GM21529 (cell line): ENCODE data around the gene OR2C3.
"Not testable (repeated sequence)": the region's sequence is repeated elsewhere in the genome, so short reads cannot be mapped to it uniquely, and the experiment has no call there.

Experiments
- ATAC-seq: cut with Tn5 transposase; IDR thresholded peaks from one replicate; pipeline ENCODE4 v1.9.1; 2021; ENCODE audit not compliant: unreplicated experiment

Gene OR2C3

DNA sequence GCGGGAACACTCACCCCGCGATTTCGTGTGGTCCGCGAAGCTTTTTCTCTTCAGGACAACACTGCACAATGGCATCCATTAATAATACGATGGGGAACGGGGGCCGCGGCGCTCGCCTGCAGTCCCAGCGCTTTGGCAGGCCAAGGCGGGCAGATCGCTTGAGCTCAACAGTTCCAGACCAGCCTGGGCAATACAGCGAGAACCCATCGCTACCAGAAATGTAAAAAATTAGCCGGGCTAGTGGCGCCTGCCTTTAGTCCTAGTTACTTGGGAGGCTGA lies 17.7 kb downstream of the OR2C3 start:
- no peak for ATAC-seq

- ATAC-seq = no peak
Measured at GRCh38 chr1:247517795-247518612, 18.2 kb downstream of the OR2C3 start.

DNA sequence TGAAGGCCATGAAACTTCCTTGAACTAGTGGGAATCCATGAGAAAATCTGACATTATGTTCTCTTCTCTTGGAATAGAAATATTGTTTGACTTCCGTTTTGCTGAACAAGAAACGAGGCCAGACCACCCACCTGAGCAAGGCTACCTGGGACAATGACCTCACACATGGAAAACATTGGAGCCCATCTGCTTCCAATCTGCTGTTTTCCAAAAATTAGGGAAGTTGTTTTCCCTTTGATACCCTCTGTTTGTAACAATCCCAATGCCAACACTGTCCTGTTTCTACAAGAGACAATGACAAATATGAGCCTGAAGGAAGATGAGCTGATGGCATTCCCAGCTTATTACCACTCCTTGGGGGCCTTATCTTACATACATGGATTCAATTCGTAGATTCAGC lies 29.4 kb downstream of the OR2C3 start:
- no peak for ATAC-seq

- ATAC-seq = no peak
Measured at GRCh38 chr1:247500865-247501264, 35.4 kb downstream of the OR2C3 start.

DNA sequence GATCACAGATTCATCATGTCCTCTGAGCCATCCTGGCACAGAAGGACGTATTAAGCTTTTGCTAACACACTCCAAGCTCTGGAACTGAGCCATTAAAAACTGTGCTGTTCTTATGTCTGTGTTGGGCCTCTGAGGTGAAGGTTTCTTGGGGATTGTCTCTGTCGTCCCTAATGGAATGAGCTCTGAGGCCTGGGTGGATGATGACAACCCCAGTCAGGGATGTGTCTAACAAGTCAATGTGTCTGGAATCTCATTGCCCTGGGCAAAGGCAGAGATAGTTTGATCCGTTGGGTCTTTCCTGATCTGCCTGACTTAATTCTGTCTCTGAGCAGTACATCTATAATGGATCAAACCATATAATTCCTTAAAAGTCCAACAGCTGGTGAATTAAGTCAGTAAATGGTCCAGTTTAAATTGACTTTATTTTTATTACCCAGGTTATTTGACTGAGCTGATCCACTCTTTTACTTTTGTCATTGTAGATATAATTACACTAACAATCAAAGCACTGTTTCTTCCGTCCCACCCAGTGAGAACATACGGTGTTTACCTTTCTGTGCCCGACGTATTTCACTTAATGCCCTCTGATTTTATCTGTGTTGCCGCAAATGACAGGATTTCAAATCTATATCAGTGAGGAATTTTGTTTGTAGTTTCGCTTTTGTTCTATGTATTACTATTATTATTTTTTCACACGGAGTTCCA lies 39.5 kb downstream of the OR2C3 start:
- ATAC-seq = no peak

GRCh38 chr1:247494767-247495166 lies 41.5 kb downstream of the OR2C3 start:
- ATAC-seq = no peak

GRCh38 chr1:247493106-247493505 lies 43.1 kb downstream of the OR2C3 start:
- no peak for ATAC-seq

- ATAC-seq = no peak
Measured at GRCh38 chr1:247491328-247491727, 44.9 kb downstream of the OR2C3 start.

DNA sequence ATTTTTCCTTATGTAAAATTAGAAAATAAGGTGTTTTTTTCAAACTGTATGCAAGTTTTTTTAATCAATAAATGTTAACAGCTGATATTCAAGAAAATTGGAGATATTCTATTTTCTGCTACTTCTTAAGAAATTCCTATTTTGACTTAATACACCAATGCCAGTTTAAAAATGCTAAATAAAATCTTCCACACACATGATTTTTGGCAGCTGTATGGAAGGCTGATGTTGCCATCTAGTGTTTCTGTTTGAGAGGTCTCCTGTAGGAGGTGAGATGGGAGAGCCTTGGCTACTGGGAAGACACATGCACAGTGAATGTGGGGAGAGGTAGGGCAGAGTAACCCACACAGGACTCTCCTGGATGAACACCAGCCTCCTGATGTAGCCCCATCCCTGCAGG lies 49.2 kb downstream of the OR2C3 start:
- peak; percentile 87 for ATAC-seq

GRCh38 chr1:247482747-247483146 lies 53.5 kb downstream of the OR2C3 start:
- ATAC-seq = no peak

DNA sequence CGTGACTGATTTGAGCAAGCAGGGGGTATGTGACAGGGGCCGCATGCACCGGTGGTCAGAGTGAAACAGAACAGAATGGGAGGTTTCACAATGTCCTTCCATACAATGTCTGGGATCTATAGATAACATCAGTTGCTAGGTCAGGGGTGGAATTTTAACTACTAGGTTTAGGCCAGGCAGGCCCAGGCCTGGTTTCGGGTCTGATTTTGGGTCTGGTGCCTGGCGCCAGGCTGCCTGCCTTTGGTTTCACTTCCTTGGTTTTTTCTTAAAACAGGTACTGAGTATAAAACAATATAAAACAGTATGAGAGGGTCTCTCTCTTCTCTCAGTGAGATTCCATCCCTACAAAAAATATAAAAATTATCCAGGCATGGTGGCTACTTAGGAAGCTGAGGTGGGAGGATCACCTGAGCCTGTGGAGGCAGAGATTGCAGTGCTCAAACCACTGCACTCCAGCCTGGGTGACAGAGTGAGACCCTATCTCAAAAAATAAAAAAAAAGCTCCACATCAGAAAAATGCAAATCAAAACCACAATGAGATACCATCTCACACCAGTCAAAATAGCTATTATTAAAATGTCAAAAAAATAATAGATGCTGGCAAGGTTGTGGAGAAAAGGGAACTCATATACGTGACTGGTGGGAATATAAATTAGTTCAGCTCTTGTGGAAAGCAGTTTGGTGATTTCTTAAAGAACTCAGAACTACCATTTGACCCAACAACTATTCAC lies 59.7 kb downstream of the OR2C3 start:
- not testable (repeated sequence) for ATAC-seq

- ATAC-seq = no peak
Measured at GRCh38 chr1:247475793-247476192, 60.4 kb downstream of the OR2C3 start.
